T47D (cell line): Measurements from ENCODE around the gene THAP7.
"Not testable (repeated sequence)": the region's sequence is repeated elsewhere in the genome, so short reads cannot be mapped to it uniquely, and the experiment has no call there.

ENCODE experiments used
- DNase-seq, 2 experiments: peaks; one replicate each; pipeline versions ENCODE4 v3.0.0 to v3.0.0-alpha.2; 2011 to 2012; ENCODE audit warnings: low read depth in 1 of 2, low spot score in 1 of 2
- JUND ChIP-seq: IDR thresholded peaks from 2 replicates; pipeline ENCODE4 v1.6.1; 2012; ENCODE audit warnings: low read depth
- in situ Hi-C: cut with HindIII; loops from 2 replicates; pipeline ENCODE4 v1.10.0; 2016; ENCODE audit warnings: low sequenced_read_pairs, low pct_unique_long_range_greater_than_20kb

The THAP7 gene

GRCh38 chr22:21001601-21002325 lies at the start of gene THAP7:
TSS of gene THAP7 (minus strand) at chr22:21002118. CDS start at chr22:21001911, 207 bp downstream.
- peak; percentile 81 to 94 for DNase-seq
- in situ Hi-C loops: no loop called here
- TF ChIP-seq JUND: no peak

GRCh38 chr22:21051145-21051830 lies 49.4 kb upstream of the THAP7 start:
- TF ChIP-seq JUND: no peak
- in situ Hi-C loops: no loop called here
- DNase-seq: no peak

GRCh38 chr22:21048965-21049364 lies 47.0 kb upstream of the THAP7 start:
- in situ Hi-C loops, DNase-seq: not testable (repeated sequence)

- DNase-seq, in situ Hi-C loops: not testable (repeated sequence)
These were observed 46.5 kb upstream of the THAP7 start for GRCh38 chr22:21048448-21048847.

- no peak for TF ChIP-seq JUND
- in situ Hi-C loops: no loop called here
- DNase-seq: no peak
These were observed 45.8 kb upstream of the THAP7 start for GRCh38 chr22:21047730-21048129.

GRCh38 chr22:21047035-21047661 lies 45.2 kb upstream of the THAP7 start:
- in situ Hi-C loops: no loop called here
- DNase-seq: no peak
- no peak for TF ChIP-seq JUND

- in situ Hi-C loops: no loop called here
- peak; percentile 86 to 93 for DNase-seq
- no peak for TF ChIP-seq JUND
These were observed 43.8 kb upstream of the THAP7 start, which contains the start of gene LRRC74B for GRCh38 chr22:21045585-21046294. TSS of gene LRRC74B (plus strand) at chr22:21045946. CDS start at chr22:21045987, 41 bp downstream.

GRCh38 chr22:21044931-21045584 lies 43.1 kb upstream of the THAP7 start:
- in situ Hi-C loops: no loop called here
- TF ChIP-seq JUND: no peak
- no peak for DNase-seq

- DNase-seq: no peak
- no peak for TF ChIP-seq JUND
- in situ Hi-C loops: no loop called here
These were observed 42.1 kb upstream of the THAP7 start for GRCh38 chr22:21043860-21044535.

- in situ Hi-C loops: no loop called here
- TF ChIP-seq JUND: no peak
- no peak for DNase-seq
These were observed 41.3 kb upstream of the THAP7 start for GRCh38 chr22:21042978-21043859.

GRCh38 chr22:21041937-21042336 lies 40.0 kb upstream of the THAP7 start:
- TF ChIP-seq JUND: no peak
- in situ Hi-C loops: no loop called here
- DNase-seq: no peak

- in situ Hi-C loops: not testable (repeated sequence)
These were observed 37.2 kb upstream of the THAP7 start for GRCh38 chr22:21039158-21039557.

More at GRCh38 chr22:21039158-21039557, 37.2 kb upstream of the THAP7 start:
- DNase-seq: not testable (repeated sequence)
